Body of pancreas (tissue), 4 donors: ENCODE data around the gene SLC46A1. TPM values are rescaled to one million over a fixed set of nuclear protein-coding genes. Genes with fewer than 3 reads are reported as not detected.

Source experiments
- ATAC-seq: fragments of 150-250 bp; one replicate; pipeline ENCODE4 v1.9.1; 2016
- DNase-seq, 4 donors: peaks; one replicate each; pipeline ENCODE4 v3.0.0-alpha.2; 2019
- H3K27ac ChIP-seq, 4 donors: fragments of 200-600 bp; sonication (generic); 1 replicate in 3 of 4; 2 replicates in 1 of 4; pipeline versions ENCODE4 v1.5.1 to v1.6.1; 2016 to 2019; ENCODE audit warnings: mild to moderate bottlenecking in 1 of 4, mixed read lengths in 1 of 4, moderate library complexity in 1 of 4
- H3K27me3 ChIP-seq, 2 donors: fragments of 200-600 bp; sonication (generic); one replicate each; pipeline ENCODE4 v1.6.0; 2016; ENCODE audit warnings: mild to moderate bottlenecking in 1 of 2
- H3K36me3 ChIP-seq, 2 donors: fragments of 200-600 bp; sonication (generic); replicated peaks in 1 of 2; 2 replicates each; pipeline ENCODE4 v1.5.1; 2016; ENCODE audit warnings: low read depth in 2 of 2; ENCODE audit not compliant: insufficient read depth in 1 of 2
- H3K4me1 ChIP-seq: fragments of 200-600 bp; sonication (generic); one replicate; pipeline ENCODE4 v1.6.0; 2016
- H3K4me3 ChIP-seq, 2 donors: fragments of 200-600 bp; sonication (generic); 1 replicate in 1 of 2; 2 replicates in 1 of 2; pipeline ENCODE4 v1.5.1; 2016 to 2019
- H3K9me3 ChIP-seq, 3 donors: fragments of 200-600 bp; sonication (generic); 1 replicate in 2 of 3; 2 replicates in 1 of 3; pipeline ENCODE4 v1.5.1; 2016
- POLR2A ChIP-seq, 3 donors: fragments of 450-650 bp; IDR thresholded peaks; one replicate each; pipeline ENCODE4 v1.6.1; 2016; ENCODE audit warnings: antibody characterized with exemption in 3 of 3, mild to moderate bottlenecking in 2 of 3
- WGBS, 2 donors: methylation state at CpG; one replicate each; pipeline ENCODE4 v1.1.5; 2017; 5-methylcytosine and 5-hydroxymethylcytosine counted together
- intact Hi-C: fragments of 100-400 bp; cut with DNase I; formaldehyde crosslinking; loops from one replicate; pipeline ENCODE4 v1.15.1; 2023
- total RNA-seq, 2 donors: library from RNA; depleted of rRNA; stranded (reverse); fragments of >200 nt; gene quantifications; one replicate each; pipeline ENCODE4 v1.1.0, GENCODE V29; 2016
- TF ChIP-seq, protein P1 (sequence below), 7 experiments: fragments of 450-650 bp in 4 of 7; fragments of 200-600 bp in 3 of 7; sonication (generic) in 3 of 7; IDR thresholded peaks; one replicate each; pipeline ENCODE4 v1.5.1; 2016 to 2019; ENCODE audit warnings: antibody characterized with exemption in 7 of 7

SLC46A1 gene
- total RNA-seq, 2 donors from 2014 or later, result 8.6 to 17.6 TPM

DNA sequence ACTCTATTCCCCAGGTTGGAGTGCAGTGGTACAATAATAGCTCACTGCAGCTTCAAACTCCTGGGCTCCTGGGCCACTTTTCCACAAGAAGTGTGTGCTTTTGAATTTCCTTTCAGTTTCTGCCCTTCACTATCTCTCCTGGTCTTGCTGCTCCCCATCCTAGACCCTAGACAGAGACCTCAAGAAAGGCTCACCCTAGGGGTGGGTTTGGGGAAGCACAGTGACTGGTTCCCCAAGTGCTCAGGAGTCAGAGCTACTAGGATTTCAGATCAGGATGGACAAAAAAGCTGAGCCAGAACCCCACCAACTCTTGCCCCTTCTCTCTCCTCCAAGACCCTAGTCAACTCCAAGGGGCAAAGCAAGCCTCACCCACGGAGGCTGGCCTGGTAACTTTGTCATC is 39.4 kb downstream of the SLC46A1 start:
- DNase-seq, result no peak
- Histone ChIP-seq H3K27me3 (no peaks in the 10 kb centered on the region), H3K27ac (no peak overlapping the region), H3K36me3 (peaks cover 0 to 9% of the 10 kb centered on the region in 2 donors), H3K9me3 (no peaks in the 10 kb centered on the region), H3K4me1 (peaks cover 27% of the 10 kb centered on the region), H3K4me3 (no peak overlapping the region)
- ATAC-seq, result no peak
- 70 to 78% methylated on average over 1 of the region's 1 CpG for WGBS, 2 donors
- intact Hi-C loops, result no loop called here
- TF ChIP-seq, protein P1, sequence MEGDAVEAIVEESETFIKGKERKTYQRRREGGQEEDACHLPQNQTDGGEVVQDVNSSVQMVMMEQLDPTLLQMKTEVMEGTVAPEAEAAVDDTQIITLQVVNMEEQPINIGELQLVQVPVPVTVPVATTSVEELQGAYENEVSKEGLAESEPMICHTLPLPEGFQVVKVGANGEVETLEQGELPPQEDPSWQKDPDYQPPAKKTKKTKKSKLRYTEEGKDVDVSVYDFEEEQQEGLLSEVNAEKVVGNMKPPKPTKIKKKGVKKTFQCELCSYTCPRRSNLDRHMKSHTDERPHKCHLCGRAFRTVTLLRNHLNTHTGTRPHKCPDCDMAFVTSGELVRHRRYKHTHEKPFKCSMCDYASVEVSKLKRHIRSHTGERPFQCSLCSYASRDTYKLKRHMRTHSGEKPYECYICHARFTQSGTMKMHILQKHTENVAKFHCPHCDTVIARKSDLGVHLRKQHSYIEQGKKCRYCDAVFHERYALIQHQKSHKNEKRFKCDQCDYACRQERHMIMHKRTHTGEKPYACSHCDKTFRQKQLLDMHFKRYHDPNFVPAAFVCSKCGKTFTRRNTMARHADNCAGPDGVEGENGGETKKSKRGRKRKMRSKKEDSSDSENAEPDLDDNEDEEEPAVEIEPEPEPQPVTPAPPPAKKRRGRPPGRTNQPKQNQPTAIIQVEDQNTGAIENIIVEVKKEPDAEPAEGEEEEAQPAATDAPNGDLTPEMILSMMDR (IDR thresholded peaks at IDR 0.05), result no peak
- no peak for TF ChIP-seq POLR2A (IDR thresholded peaks at IDR 0.05)

DNA sequence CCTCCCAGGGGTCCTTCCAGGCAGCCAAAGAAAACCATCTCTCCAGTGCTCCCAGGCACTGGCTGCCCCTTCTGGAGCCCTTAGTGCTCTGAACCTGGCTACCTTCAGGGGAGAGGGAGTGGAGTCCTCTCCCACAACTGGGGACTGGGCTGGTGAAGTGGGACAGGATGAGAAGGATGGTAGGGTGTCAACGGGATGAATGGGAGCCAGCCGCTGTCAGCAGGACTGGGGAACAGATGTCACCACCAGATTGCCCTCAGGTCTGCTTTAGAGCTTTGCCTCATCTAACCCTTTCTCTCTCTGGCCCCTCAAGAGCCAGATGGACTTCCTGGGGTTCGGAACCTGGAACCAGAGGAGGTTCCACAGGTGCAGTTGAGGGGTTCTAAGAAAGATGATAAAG is 40.5 kb downstream of the SLC46A1 start:
- Histone ChIP-seq H3K4me1 (peaks cover 16% of the 10 kb centered on the region), H3K36me3 (peaks cover 0 to 20% of the 10 kb centered on the region in 2 donors), H3K27ac (no peak overlapping the region), H3K4me3 (no peak overlapping the region), H3K27me3 (no peaks in the 10 kb centered on the region), H3K9me3 (no peaks in the 10 kb centered on the region)
- WGBS, 2 donors, result 92 to 93% methylated on average over 3 of the region's 3 CpGs
- DNase-seq, result no peak
- intact Hi-C loops, result no loop called here
- TF ChIP-seq POLR2A (IDR thresholded peaks at IDR 0.05), result no peak
- TF ChIP-seq, protein P1 (IDR thresholded peaks at IDR 0.05), result no peak
- no peak for ATAC-seq

DNA sequence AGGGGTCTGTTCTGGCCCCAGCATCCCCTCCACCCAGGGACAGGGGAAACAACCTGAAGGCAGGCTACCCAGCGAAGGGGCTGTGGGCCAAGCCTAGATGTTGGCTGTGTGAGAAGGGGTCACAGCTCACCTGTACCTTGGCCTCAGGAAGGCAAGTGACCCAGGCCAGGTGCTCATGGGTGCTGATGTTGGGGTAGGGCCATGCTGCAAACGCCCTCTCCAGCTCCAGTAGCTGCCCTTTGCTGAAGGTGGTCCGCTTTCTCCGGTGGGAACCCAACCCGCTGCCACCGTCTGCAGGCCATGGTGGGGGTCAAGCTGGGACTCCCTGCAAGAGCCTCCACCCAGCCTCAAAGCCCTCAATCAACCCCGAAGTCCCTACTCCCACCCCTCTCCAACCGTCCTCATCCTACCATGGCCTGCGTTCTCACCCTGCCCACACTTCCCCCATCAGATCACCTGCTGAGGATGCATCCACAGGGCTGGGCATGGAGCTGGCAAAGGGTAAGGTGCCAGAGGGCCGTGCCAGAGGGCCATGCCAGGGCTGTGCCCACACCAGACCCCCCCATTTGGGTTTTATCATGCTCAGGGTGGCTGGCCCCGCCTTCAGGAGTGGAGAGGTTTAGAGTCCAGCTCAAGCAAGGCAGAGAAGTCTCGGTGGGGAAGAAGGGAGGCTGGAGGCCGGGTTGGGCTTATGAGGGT is 41.2 kb downstream of the SLC46A1 start, which contains the start of gene SEBOX:
Gene SEBOX, minus strand, starts transcription at position 535 of the 699 bp plus-strand sequence. Its CDS starts 48 bp downstream, at position 487.
- DNase-seq (no peak), ATAC-seq (no peak)
- no peak within 1 kb of the TSS for H3K4me3 ChIP-seq
- no peak within 1 kb of the TSS for H3K27ac ChIP-seq
- no peaks in the 10 kb centered on the region for H3K27me3 ChIP-seq
- H3K9me3 ChIP-seq, result no peaks in the 10 kb centered on the region
- intact Hi-C loops, result no loop called here
- H3K4me1 ChIP-seq, result peaks cover 9% of the 10 kb centered on the region
- TF ChIP-seq, protein P1 (IDR thresholded peaks at IDR 0.05), result no peak
- TF ChIP-seq POLR2A (IDR thresholded peaks at IDR 0.05), result no peak
- WGBS, 2 donors, result 87 to 91% methylated on average over 9 to 13 of the region's 13 CpGs
- H3K36me3 ChIP-seq, result peaks cover 0 to 25% of the 10 kb centered on the region in 2 donors

DNA sequence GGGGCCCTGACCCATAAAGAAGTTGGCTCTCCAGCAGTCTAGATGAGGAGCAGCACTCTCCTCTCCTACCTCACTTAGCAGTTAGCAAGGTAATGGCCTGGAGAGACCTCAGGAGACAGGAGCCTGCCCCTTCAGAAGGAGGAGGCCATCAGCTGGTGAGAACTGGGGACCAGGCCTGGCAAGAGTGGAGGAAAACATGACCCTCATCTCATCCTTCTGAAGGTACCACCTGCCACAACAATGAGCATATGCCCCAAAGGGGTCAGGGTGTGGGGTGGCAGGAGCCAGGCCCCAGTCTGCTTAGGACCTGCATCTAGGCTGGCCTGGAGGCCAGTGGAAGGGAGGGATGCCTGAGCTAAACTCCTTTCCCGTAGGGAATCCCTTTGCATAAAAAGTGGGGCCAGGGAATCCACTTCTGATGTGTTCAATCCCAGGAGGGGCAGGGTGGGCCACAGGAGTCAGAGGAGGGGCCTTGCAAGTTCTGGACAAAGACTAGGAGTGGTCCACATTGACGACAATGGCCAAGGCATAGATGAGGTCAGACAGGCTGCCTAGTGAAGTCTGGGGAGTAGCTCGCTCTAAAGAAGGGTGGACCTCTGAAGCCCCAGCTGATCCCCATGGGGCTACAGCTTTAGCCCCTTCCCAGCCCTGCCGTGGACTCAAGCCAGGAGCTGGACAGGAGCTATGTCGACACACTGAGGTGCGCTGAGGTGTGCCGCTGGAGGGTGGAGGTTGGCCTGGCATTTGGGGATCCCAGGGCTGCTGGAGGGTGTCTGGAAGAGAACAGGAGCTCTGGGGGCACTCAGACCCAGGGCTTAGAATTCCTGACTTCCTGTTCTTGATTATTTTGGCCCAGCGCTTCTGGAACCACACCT is 42.0 kb downstream of the SLC46A1 start:
- no peak overlapping the region for H3K27ac ChIP-seq
- intact Hi-C loops, result no loop called here
- TF ChIP-seq, protein P1 (IDR thresholded peaks at IDR 0.05), result no peak
- no peak for TF ChIP-seq POLR2A (IDR thresholded peaks at IDR 0.05)
- WGBS, 2 donors, result 91% methylated on average over 8 of the region's 8 CpGs
- DNase-seq (no peak), ATAC-seq (no peak)
- no peaks in the 10 kb centered on the region for H3K9me3 ChIP-seq
- H3K36me3 ChIP-seq, result peaks cover 0 to 25% of the 10 kb centered on the region in 2 donors
- no peak overlapping the region for H3K4me3 ChIP-seq
- H3K4me1 ChIP-seq, result peaks cover 1% of the 10 kb centered on the region
- H3K27me3 ChIP-seq, result no peaks in the 10 kb centered on the region
